HG03558 (cell line): ENCODE results near the gene ZNF451.
"Not testable (repeated sequence)": the region's sequence is repeated elsewhere in the genome, so short reads cannot be mapped to it uniquely, and the experiment has no call there.

Source experiments
- ATAC-seq: cut with Tn5 transposase; IDR thresholded peaks from one replicate; pipeline ENCODE4 v1.9.1; 2021; ENCODE audit warnings: moderate number of reproducible peaks; ENCODE audit not compliant: unreplicated experiment; ENCODE audit errors: extremely low read depth

The ZNF451 gene

DNA sequence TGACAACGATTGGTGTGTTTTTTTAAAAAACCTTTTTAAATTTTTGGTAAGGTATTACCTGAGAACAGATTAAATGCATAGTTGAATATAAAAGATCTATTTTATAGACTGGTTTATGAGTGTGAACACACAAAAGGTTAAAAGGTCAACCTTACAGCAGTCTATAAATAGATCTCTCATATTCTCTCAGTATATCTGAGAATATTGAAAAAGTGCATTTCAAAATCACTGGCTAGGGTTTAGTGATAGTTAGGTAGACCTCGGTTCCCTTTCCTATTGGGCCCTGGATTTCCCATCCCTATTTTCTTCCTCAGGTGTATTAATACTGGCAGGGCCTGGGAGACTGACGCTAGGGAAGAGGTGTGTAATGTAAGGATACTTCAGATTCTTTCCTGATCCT lies 723 bp upstream of the ZNF451 start:
- ATAC-seq = no peak

DNA sequence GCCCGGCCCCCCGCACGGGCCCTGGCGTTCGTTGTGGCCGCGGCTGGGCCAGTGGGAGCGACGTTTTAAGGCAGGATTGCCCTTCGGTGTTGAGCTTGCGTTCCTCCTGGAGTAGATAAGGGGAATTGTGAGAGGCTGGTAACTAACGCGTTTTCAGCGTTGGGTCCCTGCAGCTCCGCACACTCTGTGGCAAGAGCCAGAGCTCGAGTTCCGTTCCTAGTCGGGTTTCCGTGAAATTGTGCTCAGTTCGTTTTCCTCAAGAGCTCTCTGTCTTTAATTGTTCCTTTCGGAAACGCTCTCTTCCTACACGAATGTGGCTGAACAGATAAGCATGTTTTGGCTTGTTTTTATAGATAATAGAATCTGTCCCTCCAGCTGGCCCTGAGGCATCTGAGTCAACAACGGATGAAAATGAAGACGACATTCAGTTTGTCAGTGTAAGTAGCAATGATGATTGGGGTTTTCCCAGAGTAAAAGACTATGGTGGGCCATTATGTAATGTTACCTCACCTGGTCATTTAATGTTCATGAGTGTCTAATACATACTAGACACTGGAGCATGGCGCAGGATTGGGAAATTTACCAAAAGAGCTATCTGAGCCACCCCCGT lies 575 bp downstream of the ZNF451 start:
- ATAC-seq = not testable (repeated sequence)

DNA sequence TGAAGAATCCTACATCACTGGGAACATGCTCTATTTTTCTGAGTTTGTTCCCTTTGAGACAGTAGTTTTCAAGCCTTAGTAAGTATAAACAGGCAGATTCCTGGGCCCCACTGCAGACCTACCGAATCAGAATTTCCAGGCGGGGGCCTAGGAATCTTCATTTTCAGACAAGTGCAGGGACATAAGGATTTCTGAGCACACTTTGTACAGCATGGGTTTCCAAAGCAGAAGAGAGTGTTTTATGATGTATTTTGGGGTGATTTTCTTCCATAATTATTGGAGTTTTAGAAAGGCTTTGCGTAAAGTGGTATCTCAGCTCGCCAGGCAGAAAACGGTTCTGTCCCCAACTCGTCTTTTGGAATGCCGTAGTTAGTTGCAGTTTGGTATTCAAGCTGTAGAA lies 1.4 kb downstream of the ZNF451 start:
- not testable (repeated sequence) for ATAC-seq

DNA sequence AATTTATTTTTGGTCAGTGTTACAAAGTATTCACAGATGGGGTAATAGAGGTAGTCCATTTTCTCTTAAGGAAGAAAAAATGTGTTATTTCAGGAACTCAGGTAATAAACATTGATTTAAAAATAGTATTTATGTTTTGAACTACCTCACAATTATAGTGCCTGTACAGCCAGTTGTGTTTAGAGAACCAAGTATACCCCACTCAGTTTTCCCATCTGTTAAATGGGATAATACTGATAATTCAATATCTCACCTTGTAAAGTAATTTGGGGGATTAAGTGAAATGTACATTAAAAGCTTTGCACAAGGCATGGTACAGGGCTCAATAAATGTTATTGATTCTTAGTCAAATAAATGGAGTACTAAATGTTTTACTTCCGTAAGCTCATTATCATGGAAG lies 4.7 kb downstream of the ZNF451 start:
- no peak for ATAC-seq

DNA sequence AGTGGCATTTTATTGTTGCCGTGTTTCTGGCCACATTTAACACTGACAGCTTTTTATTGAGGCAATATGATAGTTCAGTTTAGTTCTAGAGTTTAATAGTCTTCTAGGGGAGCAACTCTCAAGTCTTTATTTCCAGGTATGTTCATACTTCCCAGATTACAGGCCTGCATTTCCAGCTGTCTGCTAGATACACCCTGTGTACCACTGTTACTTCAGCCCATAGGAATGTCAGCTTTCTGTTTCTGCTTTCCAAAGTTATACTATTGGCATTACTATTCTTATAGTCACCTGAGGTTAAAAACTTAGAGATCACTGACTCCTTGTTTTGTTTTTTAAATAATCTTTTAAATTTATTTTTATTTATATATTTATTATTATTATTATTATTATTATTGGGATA lies 7.6 kb downstream of the ZNF451 start:
- ATAC-seq = no peak

DNA sequence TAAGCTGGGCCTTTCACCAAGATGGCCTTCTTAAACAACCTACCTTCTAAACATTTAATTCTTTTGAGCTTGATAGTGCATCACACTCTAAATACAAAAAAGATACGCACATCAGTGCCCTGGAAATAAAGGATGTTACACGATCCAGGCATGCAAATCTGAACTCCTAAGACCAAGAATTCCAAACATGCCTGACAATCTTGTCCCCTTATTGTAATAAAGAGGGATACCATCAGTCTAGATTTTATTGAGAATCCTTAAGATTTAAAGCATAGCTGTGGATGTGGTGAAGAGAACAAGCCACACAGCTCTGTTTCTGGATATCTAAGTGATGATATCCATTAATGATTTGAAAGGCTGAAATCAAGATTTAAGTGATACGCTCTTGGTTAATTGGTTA lies 13.0 kb downstream of the ZNF451 start:
- no peak for ATAC-seq

DNA sequence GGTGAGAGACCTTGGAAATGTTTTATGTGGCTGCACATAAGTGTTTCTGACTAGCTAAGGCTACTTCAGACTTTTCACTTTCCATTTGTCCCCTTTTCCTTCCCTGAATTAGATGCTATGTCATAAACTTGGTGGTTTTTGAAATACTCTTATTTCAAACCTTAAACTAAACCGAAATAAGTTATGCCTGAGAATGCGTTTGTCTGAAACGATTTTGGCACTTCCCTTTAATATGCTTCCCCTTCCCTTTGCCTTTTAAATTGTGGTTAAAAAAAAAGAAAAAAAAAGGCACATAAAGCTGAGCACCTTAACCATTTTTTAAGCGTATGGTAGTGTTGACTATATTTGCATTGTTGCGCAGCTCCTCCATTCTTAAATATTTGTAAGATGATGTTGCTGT lies 14.3 kb downstream of the ZNF451 start:
- no peak for ATAC-seq

DNA sequence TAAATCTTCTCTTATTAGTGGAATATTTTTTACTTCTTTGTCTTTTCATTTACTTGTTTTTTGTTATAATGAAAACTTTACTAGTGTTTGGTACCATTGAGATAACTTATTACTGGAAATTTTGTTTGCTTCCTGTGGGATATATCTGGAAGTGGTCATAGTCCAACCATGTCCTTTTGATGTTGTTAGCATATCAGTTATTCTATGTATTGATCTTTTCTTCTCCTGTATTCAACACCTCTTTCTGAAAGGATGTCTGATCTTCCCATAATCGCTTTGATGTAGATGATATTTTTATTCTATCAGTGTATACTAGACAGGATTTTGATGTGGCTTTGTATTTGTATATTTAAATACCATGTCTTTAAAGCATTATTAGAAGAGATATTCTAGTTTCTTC lies 17.0 kb downstream of the ZNF451 start:
- ATAC-seq = no peak

DNA sequence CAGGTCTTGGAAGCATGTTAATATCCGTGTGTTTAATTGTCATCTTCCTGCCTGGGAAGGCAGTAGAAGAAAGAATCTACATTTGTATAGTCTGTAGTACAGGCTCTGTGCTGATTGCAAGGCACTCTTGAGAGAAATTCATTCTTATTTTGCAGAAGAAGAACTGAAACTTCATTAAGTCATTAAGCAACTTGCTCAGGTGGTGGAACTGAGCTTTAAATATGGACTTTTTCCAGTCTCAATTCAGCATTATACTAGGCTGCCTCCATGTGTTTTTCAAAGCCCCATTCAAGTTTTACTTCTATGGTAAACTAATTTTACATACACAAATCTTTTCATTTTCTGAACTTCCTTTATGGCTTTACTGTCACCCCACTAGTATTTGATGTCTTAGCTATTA lies 18.7 kb downstream of the ZNF451 start:
- peak; percentile 86 for ATAC-seq

DNA sequence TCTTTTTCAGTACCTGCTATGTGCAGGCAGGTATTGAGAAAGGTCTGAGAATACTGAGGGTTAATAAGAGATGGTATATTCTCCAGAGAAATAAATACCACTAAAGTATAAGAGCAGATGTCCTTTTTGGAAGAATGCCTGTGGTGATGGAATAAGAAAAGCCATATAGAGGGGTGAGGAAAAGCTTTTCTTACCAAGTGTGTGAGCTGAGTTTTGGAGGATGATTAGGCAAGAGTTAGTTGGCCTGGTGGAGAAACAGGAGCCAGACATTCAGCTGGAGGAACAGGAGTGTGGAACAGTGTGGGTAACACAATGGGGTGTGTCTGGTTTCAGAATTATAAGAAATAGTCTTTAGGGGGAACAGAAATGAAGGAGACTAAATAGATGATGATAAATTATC lies 19.9 kb downstream of the ZNF451 start:
- no peak for ATAC-seq

DNA sequence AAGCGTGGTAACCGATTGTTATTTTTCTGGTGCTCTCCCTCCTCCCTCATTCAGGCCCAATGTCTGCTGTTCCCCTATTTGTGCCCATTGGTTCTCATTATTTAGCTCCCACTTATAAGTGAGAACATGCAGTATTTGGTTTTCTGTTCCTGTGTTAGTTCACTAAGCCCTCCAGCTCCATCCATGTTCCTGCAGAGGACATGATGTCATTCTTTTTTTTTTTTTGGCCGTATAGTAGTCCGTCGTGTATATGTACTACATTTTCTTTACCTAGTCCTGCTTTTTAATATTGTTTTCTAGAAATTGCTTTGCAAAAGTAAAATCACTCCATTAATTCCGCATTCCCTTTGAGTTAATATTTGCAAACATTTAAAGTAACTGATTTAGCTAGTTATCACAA lies 23.1 kb downstream of the ZNF451 start:
- ATAC-seq = no peak

DNA sequence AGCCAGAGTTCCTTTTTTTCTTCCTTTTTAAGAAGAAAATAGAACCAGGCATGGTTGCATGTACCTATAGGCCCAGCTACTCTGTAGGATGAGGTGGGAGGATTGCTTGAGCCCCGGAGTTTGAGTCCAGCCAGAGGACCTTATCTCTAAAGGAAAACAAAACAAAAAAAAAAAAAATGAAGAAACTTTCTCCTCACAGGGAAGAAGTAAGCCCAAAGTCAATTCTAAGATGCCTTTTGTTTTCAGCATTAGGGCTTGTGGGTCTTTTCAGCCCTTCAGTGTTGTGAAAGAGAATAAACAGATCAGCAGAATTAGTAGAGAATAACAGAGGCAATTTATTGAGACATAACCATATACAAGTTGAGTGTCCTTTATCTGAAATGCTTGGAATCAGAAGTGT lies 26.8 kb downstream of the ZNF451 start:
- ATAC-seq = no peak

DNA sequence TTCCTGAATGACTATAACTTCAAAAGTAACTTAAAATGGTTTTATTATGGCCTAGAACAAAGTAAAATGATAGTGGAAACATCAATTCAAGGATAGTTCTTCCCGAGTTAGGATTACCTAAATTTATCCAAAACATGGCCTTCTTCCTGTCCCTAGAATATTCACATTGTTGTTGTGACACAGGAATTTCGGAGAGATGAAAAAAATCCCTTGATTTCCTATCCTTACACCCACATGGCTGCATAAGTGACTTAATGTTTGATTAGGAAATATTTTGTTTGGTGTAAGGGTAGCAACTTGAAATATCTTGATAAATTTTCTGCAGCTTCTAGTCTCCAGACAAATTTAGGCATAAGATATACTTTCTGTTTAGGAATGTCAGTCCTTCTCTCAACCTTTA lies 27.8 kb downstream of the ZNF451 start:
- ATAC-seq = no peak

DNA sequence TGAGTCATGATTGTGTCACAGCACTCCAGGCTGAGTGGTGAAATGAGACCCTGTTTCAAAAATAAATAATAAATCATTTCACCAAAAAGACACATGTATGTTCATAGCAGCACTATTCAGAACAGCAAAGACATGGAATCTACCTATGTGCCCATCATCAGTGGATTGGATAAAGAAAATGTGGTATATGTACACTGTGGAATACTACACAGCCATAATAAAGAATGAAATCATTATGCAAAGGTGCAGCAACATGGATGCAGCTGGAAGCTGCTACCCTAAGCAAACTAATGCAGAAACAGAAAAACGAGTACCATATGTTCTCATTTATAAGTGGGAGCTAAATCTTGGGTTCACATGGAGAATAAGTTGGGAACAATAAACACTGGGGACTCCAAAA lies 33.1 kb downstream of the ZNF451 start:
- ATAC-seq = no peak

DNA sequence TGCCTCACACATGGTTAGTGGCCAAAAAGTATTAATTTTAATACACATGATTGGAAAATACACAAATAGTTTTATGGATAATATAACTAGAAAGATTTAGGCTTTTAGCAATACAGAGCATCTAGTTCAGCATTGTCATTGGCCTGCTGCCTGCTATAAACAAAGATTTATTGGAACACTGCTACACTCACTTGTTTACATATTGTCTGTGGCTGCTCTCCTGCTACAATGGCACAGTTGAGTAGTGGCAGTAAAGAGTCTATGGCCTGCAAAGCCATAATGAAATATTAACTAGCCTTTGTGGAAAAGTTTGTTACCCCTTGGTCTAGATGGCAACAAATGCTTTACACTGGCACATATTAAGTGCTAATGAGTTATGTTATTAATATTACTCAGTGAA lies 37.8 kb downstream of the ZNF451 start:
- ATAC-seq = no peak

DNA sequence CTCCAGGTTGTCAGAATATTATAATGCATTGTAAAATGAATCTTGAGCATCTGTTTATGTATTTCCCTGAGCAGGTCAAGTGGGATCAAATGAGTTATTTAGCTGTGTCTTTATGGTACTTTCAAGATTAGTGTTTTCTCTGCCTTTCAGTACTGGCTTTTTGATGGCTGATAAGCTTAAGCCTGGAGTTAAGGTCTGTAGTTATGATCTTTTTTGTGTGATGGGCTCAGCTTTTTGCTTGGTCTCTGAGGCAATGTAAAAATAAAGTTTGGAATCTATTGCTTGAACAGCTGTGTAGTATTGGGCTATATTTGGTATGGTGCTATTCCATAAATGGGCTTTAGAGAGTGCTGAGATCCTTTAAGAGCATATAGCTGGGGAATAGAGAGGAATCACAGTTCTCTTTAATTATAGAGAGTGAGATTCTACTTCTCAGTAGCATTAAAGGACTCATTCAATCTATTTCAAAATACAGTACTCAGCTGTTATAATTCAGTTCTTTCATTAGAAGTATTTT lies 40.7 kb downstream of the ZNF451 start:
- no peak for ATAC-seq

DNA sequence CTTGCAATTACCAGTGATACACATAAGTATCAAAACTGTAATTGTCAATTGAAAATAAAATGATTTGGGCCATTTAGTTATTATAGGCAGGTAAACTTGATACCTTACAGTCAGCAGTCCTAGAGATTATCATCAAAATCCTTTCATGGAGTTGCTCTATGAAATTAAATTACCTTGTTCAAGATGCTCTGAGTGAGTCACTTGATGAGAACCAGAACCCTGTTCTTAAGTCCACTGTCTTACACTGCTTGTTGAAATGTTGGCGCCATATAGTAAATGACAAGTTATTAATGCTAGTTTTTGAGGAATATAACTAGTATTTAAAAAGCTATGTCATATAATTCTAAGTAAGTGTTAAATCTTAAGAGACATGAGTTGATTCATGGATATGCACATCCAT lies 45.0 kb downstream of the ZNF451 start:
- ATAC-seq = no peak

DNA sequence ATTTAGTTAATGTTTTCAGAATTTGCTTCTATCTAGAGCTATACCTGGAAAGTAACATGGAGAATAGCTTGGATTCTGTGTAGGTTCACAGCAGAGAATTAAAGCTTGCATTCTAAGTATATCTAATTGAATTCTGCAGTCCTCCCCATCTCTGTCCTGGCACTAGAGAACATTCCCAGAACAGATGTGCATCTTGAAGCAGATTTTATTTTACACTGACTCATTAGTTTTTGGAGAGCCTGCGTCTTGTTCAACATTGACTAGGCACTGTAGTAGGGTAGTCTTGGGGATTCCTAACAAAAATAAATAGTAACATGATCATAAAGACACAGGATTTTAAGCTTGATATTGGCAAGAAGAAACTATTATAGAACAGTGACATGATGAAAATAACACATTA lies 45.9 kb downstream of the ZNF451 start:
- no peak for ATAC-seq

DNA sequence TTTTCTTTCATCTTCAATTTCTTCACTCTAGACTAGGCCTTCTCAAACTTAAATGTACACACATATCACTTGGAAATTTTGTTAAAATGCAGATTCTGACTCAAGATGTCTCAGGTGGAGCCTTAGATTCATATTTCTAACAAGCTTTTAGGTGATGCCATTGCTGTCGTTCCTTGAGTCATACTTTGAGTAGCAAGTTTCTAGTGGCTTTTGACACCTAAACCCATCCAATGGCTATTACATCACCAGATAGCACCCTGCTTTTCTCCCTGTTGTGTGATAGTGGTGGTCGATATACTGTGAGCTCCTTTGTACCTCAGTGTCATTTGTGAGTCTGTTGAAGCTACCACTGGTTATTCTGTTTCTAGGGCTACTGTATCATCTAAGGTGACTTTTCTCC lies 47.4 kb downstream of the ZNF451 start:
- ATAC-seq = no peak

DNA sequence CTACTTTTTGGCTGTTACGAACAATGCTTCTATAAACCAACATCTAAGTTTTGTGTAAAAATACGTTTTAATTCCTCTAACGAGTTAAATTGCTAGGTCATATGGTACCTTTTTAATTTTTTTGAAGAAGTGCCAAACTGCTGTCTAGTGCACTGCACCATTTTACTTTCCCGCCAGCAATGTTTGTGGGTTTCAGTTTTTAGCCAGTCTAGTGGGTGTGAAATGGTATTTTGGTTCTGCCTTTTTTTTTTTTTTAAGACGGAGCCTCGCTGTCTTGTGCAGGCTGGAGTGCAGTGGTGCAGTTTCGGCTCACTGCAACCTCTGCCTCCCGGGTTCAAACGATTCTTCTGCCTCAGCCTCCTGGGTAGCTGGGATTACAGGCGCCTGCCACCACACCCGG lies 48.0 kb downstream of the ZNF451 start:
- ATAC-seq = no peak

DNA sequence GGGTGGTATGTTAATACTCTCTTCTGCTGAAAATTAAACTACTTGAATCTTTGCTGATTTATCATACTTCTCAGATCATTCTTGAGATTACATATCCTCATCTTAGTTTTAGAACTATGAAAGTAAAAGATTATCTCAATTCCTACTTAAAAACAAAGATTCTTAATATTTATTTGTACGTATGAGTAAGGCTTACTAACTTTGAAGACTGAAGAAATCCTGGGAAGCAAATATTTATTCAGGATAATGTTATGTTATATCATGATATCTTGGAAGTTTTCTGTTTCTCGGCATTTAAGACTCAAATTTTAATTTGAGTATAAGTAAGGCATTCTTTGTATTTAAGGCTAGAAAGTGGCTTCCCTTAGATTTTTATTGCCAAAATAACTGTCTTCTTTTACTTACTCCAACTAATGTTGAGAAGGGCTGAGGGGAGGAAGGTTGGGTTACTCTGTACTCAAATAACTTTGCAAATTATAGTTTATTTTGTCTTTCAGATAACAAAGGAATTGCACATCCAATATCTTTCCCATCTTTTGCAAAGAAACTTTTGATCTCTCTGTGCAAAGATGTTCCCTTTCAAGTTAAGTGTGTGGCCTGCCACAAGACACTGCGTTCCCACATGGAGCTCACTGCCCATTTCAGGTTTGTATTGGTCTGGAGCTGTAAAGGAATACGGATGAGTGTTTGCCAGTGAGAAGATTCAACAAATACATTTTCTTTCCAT lies 51.6 kb downstream of the ZNF451 start:
- no peak for ATAC-seq

DNA sequence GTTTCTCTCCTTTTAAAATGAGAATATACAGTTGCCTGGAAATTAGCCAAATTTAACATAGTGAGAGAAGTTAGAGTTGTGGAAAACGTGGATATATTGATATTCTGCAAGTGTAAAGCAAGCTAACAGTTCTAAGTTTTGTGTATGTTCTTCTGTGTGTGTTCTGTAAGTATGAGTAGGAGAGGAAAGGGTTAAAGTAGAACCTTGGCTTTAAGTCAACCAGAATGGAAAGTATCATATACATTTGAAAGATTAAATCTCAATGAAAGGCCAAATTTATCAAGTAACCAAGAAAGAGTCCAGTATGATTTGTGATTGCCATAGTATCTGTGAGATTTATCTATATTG lies 52.2 kb downstream of the ZNF451 start:
- no peak for ATAC-seq
